HL-60 (cell line): Measurements from ENCODE around the gene STX1B.

Experiments
- CTCF ChIP-seq: IDR thresholded peaks from one replicate; pipeline ENCODE4 v1.5.1; 2011; ENCODE audit warnings: low read length, control low read depth, inconsistent platforms; ENCODE audit not compliant: insufficient read depth
- GABPA ChIP-seq: IDR thresholded peaks from 2 replicates; pipeline ENCODE4 v1.6.1; 2012; ENCODE audit warnings: low read depth
- POLR2AphosphoS5 ChIP-seq: IDR thresholded peaks from 2 replicates; pipeline ENCODE4 v1.6.1; 2012; ENCODE audit warnings: low read depth
- TF ChIP-seq, protein P1 (sequence below): IDR thresholded peaks from 2 replicates; pipeline ENCODE4 v1.6.1; 2012; ENCODE audit warnings: low read depth; ENCODE audit not compliant: insufficient replicate concordance

DNA sequence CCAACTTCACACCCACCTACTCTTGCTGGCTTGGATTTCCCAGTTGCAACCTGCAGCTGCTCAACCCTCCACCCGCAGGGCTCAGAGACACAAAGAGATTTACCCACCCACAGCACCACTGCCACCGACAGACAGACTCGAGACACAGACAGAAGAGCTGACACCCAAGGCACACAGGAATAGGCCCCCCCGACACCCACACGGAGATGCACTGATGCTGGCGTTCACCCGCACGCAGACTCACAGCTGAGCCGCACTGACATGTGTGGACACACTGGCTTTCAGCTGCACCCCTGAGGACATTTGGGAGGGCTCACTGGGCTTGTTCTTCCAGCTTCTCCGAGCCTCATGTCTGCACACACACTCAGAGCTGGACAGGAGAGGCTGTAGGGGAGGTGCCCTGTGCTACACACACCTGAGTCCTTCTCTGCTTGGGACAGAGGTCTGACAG, 8.2 kb downstream of the STX1B start:
- TF ChIP-seq, protein P1, sequence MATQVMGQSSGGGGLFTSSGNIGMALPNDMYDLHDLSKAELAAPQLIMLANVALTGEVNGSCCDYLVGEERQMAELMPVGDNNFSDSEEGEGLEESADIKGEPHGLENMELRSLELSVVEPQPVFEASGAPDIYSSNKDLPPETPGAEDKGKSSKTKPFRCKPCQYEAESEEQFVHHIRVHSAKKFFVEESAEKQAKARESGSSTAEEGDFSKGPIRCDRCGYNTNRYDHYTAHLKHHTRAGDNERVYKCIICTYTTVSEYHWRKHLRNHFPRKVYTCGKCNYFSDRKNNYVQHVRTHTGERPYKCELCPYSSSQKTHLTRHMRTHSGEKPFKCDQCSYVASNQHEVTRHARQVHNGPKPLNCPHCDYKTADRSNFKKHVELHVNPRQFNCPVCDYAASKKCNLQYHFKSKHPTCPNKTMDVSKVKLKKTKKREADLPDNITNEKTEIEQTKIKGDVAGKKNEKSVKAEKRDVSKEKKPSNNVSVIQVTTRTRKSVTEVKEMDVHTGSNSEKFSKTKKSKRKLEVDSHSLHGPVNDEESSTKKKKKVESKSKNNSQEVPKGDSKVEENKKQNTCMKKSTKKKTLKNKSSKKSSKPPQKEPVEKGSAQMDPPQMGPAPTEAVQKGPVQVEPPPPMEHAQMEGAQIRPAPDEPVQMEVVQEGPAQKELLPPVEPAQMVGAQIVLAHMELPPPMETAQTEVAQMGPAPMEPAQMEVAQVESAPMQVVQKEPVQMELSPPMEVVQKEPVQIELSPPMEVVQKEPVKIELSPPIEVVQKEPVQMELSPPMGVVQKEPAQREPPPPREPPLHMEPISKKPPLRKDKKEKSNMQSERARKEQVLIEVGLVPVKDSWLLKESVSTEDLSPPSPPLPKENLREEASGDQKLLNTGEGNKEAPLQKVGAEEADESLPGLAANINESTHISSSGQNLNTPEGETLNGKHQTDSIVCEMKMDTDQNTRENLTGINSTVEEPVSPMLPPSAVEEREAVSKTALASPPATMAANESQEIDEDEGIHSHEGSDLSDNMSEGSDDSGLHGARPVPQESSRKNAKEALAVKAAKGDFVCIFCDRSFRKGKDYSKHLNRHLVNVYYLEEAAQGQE = no peak
- no peak for TF ChIP-seq CTCF
- TF ChIP-seq GABPA = no peak
- TF ChIP-seq POLR2AphosphoS5 = no peak
